Transverse colon (tissue), 4 donors: ENCODE results near the gene AGTRAP.

Experiments
- CTCF ChIP-seq, 5 experiments: fragments of 200-600 bp in 3 of 5; fragments of 450-650 bp in 2 of 5; sonication (generic) in 3 of 5; IDR thresholded peaks; 1 replicate in 2 of 5; 2 replicates in 3 of 5; pipeline ENCODE4 v1.5.1; 2016 to 2017; ENCODE audit warnings: antibody characterized with exemption in 5 of 5, inconsistent platforms in 3 of 5, mild to moderate bottlenecking in 2 of 5, moderate library complexity in 1 of 5
- EP300 ChIP-seq: sonication (generic); formaldehyde crosslinking; IDR thresholded peaks from one replicate; pipeline ENCODE4 v1.6.1; 2017; ENCODE audit warnings: antibody characterized with exemption, low read depth
- POLR2AphosphoS5 ChIP-seq, 3 donors: sonication (generic); formaldehyde crosslinking; IDR thresholded peaks; one replicate each; pipeline ENCODE4 v1.6.1; 2016; ENCODE audit warnings: antibody characterized with exemption in 3 of 3

GRCh38 chr1:11738783-11739182 is 2.8 kb downstream of the AGTRAP start:
- TF ChIP-seq POLR2AphosphoS5 (IDR thresholded peaks at IDR 0.05) (no peak), CTCF (IDR thresholded peaks at IDR 0.05) (no peak), EP300 (no peak)
